ENCODE measurements around the gene TMEM107.

TMEM107 gene

DNA sequence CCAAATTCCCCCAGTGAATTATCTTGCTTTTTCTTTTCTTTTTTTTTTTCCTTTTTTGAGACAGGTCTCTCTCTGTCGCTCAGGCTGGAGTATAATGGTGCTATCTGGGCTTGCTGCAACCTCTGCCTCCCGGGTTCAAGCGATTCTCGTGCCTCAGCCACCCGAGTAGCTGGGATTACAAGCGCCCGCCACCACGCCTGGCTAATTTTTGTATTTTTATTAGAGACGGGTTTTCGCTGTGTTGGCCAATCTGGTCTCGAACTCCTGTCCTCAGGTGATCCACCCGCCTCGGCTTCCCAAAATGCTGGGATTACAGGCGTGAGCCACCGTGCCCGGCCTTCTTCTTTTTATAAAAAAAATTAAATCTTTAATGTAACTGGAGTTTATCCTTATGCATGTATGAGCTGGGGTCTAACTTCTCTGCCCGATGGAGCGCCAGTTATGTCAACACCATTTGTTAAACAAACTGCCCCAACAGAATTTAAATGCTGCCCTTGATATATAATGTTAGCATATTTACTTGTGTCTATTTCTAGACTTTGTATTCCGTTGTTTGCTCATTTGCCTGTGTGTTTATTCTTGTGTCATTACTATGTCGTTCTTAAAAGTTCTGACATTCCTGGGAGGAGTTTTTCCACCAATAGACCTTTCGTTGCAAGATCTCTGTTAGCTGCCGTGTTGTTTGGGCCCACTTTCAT lies 34.7 kb upstream of the TMEM107 start (continued):
- TF ChIP-seq, protein P1, sequence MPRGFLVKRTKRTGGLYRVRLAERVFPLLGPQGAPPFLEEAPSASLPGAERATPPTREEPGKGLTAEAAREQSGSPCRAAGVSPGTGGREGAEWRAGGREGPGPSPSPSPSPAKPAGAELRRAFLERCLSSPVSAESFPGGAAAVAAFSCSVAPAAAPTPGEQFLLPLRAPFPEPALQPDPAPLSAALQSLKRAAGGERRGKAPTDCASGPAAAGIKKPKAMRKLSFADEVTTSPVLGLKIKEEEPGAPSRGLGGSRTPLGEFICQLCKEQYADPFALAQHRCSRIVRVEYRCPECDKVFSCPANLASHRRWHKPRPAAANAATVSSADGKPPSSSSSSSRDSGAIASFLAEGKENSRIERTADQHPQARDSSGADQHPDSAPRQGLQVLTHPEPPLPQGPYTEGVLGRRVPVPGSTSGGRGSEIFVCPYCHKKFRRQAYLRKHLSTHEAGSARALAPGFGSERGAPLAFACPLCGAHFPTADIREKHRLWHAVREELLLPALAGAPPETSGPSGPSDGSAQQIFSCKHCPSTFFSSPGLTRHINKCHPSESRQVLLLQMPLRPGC (tag by site-specific recombination; IDR thresholded peaks at IDR 0.05) = peak; percentile 78
- TF ChIP-seq SCRT2 (tag by site-specific recombination; IDR thresholded peaks at IDR 0.05) (no peak), ZEB2 (tag by site-specific recombination; IDR thresholded peaks at IDR 0.05) (peak; percentile 57), ZNF529 (tag by site-specific recombination; IDR thresholded peaks at IDR 0.05; ENCODE audit: insufficient replicate concordance) (no peak), ZNF341 (tag by site-specific recombination; IDR thresholded peaks at IDR 0.05; ENCODE audit: low read depth) (0 out of 2 replicates have a peak, but pooled peaks have one; percentile 19), ZNF837 (tag by site-specific recombination; IDR thresholded peaks at IDR 0.05) (no peak), ZNF629 (tag by site-specific recombination; IDR thresholded peaks at IDR 0.05) (peak; percentile 64; the same call in 1 of the 2 replicates), ZNF169 (tag by site-specific recombination; IDR thresholded peaks at IDR 0.05) (no peak), ZNF184 (tag by site-specific recombination; IDR thresholded peaks at IDR 0.05) (0 out of 2 replicates have a peak, but pooled peaks have one; percentile 43), ZBTB20 (tag by site-specific recombination; IDR thresholded peaks at IDR 0.05) (peak; percentile 82), ZNF175 (tag by site-specific recombination; IDR thresholded peaks at IDR 0.05) (no peak), ZNF24 (tag by site-specific recombination; IDR thresholded peaks at IDR 0.05) (no peak; the same call in 1 of the 2 replicates), PRDM10 (tag by site-specific recombination; IDR thresholded peaks at IDR 0.05) (peak; percentile 92), BCL11A (tag by site-specific recombination; IDR thresholded peaks at IDR 0.05; ENCODE audit: low read depth) (no peak), ZNF558 (tag by site-specific recombination; IDR thresholded peaks at IDR 0.05) (no peak), ZNF223 (tag by site-specific recombination; IDR thresholded peaks at IDR 0.05) (no peak), ZNF248 (tag by site-specific recombination; IDR thresholded peaks at IDR 0.05) (no peak), ZNF645 (tag by site-specific recombination; IDR thresholded peaks at IDR 0.05) (no peak)
- TF ChIP-seq, protein P2, sequence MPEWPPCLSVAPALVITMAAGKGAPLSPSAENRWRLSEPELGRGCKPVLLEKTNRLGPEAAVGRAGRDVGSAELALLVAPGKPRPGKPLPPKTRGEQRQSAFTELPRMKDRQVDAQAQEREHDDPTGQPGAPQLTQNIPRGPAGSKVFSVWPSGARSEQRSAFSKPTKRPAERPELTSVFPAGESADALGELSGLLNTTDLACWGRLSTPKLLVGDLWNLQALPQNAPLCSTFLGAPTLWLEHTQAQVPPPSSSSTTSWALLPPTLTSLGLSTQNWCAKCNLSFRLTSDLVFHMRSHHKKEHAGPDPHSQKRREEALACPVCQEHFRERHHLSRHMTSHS (tag by site-specific recombination; IDR thresholded peaks at IDR 0.05) = no peak
- TF ChIP-seq, protein P3, sequence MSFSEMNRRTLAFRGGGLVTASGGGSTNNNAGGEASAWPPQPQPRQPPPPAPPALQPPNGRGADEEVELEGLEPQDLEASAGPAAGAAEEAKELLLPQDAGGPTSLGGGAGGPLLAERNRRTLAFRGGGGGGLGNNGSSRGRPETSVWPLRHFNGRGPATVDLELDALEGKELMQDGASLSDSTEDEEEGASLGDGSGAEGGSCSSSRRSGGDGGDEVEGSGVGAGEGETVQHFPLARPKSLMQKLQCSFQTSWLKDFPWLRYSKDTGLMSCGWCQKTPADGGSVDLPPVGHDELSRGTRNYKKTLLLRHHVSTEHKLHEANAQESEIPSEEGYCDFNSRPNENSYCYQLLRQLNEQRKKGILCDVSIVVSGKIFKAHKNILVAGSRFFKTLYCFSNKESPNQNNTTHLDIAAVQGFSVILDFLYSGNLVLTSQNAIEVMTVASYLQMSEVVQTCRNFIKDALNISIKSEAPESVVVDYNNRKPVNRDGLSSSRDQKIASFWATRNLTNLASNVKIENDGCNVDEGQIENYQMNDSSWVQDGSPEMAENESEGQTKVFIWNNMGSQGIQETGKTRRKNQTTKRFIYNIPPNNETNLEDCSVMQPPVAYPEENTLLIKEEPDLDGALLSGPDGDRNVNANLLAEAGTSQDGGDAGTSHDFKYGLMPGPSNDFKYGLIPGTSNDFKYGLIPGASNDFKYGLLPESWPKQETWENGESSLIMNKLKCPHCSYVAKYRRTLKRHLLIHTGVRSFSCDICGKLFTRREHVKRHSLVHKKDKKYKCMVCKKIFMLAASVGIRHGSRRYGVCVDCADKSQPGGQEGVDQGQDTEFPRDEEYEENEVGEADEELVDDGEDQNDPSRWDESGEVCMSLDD (tag by site-specific recombination; IDR thresholded peaks at IDR 0.05) = no peak
- TF ChIP-seq, protein P4, sequence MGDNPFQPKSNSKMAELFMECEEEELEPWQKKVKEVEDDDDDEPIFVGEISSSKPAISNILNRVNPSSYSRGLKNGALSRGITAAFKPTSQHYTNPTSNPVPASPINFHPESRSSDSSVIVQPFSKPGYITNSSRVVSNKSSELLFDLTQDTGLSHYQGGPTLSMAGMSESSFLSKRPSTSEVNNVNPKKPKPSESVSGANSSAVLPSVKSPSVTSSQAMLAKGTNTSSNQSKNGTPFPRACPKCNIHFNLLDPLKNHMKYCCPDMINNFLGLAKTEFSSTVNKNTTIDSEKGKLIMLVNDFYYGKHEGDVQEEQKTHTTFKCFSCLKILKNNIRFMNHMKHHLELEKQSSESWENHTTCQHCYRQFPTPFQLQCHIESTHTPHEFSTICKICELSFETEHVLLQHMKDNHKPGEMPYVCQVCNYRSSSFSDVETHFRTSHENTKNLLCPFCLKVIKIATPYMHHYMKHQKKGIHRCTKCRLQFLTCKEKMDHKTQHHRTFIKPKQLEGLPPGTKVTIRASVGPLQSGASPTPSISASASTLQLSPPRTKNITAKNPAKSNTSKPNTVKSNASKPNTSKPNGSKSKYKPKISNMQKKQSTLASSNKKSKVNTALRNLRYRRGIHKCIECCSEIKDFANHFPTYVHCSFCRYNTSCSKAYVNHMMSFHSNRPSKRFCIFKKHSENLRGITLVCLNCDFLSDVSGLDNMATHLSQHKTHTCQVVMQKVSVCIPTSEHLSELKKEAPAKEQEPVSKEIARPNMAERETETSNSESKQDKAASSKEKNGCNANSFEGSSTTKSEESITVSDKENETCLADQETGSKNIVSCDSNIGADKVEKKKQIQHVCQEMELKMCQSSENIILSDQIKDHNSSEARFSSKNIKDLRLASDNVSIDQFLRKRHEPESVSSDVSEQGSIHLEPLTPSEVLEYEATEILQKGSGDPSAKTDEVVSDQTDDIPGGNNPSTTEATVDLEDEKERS (tag by site-specific recombination; IDR thresholded peaks at IDR 0.05) = no peak
- TF ChIP-seq, protein P5, sequence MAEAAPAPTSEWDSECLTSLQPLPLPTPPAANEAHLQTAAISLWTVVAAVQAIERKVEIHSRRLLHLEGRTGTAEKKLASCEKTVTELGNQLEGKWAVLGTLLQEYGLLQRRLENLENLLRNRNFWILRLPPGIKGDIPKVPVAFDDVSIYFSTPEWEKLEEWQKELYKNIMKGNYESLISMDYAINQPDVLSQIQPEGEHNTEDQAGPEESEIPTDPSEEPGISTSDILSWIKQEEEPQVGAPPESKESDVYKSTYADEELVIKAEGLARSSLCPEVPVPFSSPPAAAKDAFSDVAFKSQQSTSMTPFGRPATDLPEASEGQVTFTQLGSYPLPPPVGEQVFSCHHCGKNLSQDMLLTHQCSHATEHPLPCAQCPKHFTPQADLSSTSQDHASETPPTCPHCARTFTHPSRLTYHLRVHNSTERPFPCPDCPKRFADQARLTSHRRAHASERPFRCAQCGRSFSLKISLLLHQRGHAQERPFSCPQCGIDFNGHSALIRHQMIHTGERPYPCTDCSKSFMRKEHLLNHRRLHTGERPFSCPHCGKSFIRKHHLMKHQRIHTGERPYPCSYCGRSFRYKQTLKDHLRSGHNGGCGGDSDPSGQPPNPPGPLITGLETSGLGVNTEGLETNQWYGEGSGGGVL (tag by site-specific recombination; IDR thresholded peaks at IDR 0.05) = peak; percentile 12; the same call in 1 of the 2 replicates
